Rectal smooth muscle tissue (tissue), 1 donor: ENCODE data around the gene USF3.

Source experiments
- H3K27ac ChIP-seq: one replicate; pipeline ENCODE4 v1.7.0; 2013; ENCODE audit warnings: low read depth, low read length, inconsistent platforms
- H3K27me3 ChIP-seq: one replicate; pipeline ENCODE4 v1.7.0; 2013; ENCODE audit warnings: low read length; ENCODE audit not compliant: control insufficient read depth, insufficient read depth
- H3K36me3 ChIP-seq: one replicate; pipeline ENCODE4 v1.7.0; 2013; ENCODE audit warnings: low read length; ENCODE audit not compliant: control insufficient read depth, insufficient read depth
- H3K4me1 ChIP-seq: one replicate; pipeline ENCODE4 v1.7.0; 2013; ENCODE audit warnings: low read length; ENCODE audit not compliant: control insufficient read depth, insufficient read depth
- H3K4me3 ChIP-seq: one replicate; pipeline ENCODE4 v1.7.0; 2013; ENCODE audit warnings: low read length
- H3K9ac ChIP-seq: one replicate; pipeline ENCODE4 v1.7.0; 2013; ENCODE audit warnings: low read length

USF3 gene

DNA sequence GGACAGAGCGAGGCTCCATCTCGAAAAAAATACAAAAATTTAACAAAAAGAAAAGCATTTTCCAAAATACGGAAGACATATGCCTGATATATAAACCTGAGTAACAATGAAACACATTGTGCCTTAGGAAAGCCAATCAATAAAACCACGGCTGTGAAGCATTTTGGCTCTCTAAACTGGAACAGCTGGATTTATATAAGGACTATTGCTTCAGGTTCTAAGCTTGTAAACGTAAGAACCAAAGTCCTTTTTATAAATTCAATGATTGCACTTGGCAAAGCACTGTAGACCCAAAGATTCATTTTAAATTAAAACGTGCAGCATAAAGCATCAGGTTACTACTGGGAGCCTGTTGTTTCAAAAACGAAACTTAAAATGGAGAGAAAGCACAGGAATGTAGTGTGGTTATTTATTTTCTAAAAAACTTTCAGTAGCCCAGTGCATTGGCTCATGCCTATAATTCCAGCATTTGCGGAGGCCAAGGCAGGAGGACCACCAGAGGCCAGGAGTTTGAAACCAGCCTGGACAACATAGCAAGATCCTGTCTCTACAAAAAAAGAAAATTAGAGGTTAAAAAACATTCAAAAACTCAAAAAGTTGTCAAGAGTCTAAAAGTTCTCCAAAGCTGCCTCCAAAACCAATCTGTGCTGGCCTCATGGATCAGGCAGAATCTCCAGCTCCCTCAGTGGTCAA, 61.5 kb downstream of the USF3 start:
- H3K4me3 ChIP-seq: no peak overlapping the region
- no peaks in the 10 kb centered on the region for H3K4me1 ChIP-seq
- no peaks in the 10 kb centered on the region for H3K27me3 ChIP-seq
- no peak overlapping the region for H3K9ac ChIP-seq
- no peaks in the 10 kb centered on the region for H3K36me3 ChIP-seq
- H3K27ac ChIP-seq: no peak overlapping the region

DNA sequence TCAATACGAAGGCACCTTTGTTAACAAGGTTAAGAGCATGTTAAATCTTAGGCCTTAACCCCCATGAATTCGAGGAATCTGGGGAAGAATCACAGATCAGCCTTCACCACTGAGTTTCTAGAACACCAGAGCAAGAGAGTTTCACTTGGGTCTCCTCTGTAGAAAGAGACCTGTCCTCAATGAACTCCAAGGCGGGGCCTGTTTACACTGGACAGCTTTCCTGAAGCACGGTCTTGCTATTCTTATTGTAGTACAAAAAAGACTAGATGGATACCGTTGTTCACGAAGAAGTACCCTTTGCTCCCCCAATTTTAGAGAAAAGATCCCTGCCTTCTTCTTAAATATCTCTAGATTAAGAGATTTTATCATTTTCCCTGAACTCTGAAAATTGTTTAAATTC, 64.9 kb downstream of the USF3 start:
- Histone ChIP-seq H3K4me1 (peaks cover 3% of the 10 kb centered on the region), H3K27ac (no peak overlapping the region), H3K27me3 (no peaks in the 10 kb centered on the region), H3K36me3 (no peaks in the 10 kb centered on the region), H3K4me3 (no peak overlapping the region), H3K9ac (no peak overlapping the region)

DNA sequence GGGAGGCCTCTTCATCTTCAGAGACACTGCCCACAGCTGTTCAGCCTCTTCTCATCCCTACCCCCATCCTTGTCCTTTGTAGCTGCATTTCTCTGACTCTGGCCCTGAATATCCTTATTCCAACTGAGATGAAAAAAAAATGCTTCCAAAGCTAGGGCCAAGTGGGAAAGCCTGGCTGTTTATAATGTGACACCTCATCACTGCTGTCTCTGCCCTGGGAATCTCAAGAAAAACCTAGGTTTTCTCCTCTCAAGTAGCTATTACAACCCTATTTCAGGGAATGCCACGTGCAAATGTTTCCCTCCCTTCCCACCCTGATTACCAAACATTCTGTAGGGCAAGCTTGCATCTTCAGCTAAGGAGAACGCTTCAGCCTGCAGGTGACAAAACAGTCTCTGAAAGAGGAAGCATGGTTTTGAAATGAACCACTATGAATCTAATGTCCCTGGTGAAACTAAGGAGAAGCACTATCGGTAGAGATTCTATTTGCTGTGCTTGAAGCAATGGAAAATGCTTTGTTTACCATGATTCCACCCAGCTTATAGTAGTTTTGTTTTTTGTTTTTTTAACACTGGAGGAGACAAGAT, 65.4 kb downstream of the USF3 start:
- no peaks in the 10 kb centered on the region for H3K36me3 ChIP-seq
- H3K9ac ChIP-seq: no peak overlapping the region
- H3K4me3 ChIP-seq: no peak overlapping the region
- H3K27ac ChIP-seq: peak overlapping the region; percentile 67
- peaks cover 3% of the 10 kb centered on the region for H3K4me1 ChIP-seq
- H3K27me3 ChIP-seq: no peaks in the 10 kb centered on the region

DNA sequence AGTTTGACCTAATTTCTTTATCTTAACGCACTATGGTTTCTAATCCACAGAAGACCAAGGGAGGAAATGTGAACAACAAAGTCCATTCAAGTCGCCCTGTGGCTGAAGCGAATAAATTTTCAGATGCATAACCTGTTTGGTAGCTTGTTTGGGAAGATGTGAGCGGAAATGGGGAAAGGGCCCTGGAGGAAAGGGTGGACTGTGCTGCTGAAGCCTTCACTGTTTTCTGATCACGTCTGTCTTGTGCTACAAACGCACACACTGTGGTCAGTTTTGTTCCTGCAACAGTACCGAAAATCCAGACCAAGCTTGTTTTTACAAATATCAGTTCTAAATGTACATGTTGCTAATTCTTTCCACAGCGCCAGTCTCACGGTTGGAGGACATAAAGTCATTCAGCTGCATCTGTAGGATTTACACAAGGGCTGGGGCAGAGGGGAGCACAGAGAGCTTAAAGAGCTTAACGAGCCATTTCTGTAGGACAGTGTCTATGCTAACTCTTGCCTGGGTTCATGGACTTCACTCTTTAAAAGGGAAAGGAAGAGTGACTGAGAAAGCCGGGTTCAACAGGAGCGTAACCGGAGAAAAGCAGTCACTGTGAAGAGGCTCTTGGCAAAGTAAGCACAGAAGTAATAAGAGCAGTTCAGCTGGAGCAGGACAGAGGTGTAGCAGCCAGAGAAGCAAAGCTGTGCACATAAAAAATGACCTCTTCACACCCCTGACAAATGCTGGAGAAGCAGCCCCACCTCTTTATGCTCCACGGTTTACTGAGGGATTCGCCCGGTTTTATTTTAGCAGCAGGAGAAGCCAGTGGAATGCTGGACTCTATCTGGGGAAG, 66.6 kb downstream of the USF3 start:
- peak overlapping the region; percentile 67 for H3K27ac ChIP-seq
- no peaks in the 10 kb centered on the region for H3K27me3 ChIP-seq
- H3K9ac ChIP-seq: no peak overlapping the region
- H3K36me3 ChIP-seq: no peaks in the 10 kb centered on the region
- peaks cover 3% of the 10 kb centered on the region for H3K4me1 ChIP-seq
- H3K4me3 ChIP-seq: peak overlapping the region; percentile 3

DNA sequence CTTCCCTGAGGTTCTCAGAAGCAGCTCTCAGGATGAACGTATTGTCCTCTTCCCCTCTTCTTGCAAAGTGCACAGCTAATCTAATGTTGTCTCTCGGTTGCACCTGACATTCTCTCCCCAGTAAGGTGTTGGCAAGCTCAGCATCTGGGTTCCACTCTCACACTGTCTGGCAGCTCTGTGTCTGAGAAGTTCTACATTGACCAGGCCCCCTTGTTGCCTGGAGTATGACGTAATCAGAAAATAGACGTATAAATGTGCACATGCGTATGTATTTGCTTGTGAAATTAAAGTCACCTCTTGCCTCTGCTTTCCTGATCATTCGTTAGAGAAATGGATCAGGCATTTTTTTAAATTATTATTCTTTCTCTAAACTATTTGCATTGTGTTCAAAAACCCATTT, 67.7 kb downstream of the USF3 start:
- Histone ChIP-seq H3K36me3 (no peaks in the 10 kb centered on the region), H3K4me3 (no peak overlapping the region), H3K27ac (no peak overlapping the region), H3K9ac (no peak overlapping the region), H3K27me3 (no peaks in the 10 kb centered on the region), H3K4me1 (peaks cover 3% of the 10 kb centered on the region)

DNA sequence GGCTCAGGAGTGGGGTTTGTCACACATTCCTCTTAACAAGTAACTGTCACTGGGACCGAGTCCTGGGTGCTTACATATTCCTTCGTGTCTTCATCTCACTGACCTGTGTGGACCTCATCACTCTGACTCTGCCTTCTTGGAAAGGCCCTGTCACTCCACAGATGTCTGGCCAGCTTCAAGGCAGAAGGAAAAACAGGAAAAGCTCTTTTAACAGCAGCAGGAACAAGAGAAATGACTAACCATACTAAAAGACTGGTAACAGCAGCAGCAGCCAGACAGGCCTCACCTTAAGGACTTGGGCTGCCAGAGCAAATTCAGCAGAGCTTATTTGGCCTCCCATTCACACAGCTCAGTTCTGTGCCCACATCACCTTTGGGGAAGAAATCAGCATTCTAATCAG, 68.1 kb downstream of the USF3 start:
- no peak overlapping the region for H3K9ac ChIP-seq
- H3K4me3 ChIP-seq: no peak overlapping the region
- no peaks in the 10 kb centered on the region for H3K36me3 ChIP-seq
- no peaks in the 10 kb centered on the region for H3K27me3 ChIP-seq
- no peak overlapping the region for H3K27ac ChIP-seq
- peaks cover 3% of the 10 kb centered on the region for H3K4me1 ChIP-seq

DNA sequence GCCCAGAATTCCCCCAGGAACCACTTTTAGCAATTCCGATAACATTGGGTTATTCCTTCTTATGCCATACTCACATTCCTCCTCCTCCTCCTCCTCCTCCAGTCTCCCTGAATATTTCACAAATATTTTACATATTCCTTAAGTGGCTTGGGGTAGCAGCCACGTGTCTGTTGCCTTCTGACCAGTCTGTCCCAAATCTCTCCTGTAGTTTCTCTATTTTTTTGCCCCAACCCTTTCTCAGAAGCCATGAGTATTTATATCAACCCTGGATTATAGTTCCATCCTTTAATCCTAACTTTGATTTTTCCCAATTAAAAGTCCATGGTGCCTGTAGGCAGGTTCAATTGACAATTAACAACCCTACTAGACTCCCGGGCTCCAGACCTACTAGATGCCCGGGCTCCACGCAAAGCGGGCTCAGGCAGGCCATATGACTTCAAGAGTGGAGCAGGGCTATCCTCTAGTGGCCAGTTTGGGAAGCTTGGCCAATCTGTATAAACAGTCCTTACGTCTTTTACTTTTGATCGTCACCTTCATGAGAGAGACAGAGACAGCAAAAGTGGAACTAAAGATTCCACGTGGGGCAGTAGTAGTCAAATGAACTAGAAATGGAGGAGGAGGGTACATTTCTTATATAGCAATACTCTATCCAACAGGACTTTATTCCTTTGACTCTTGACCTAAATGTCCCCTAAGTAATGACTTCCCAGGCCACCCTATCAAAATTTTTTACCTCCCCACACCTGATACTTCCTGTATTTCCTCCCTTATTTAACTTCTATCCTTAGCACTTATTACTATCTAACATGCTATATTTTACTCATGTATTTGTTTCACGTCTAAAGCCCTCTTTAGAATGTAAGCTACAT, 69.7 kb downstream of the USF3 start:
- no peak overlapping the region for H3K4me3 ChIP-seq
- H3K27ac ChIP-seq: no peak overlapping the region
- peaks cover 3% of the 10 kb centered on the region for H3K4me1 ChIP-seq
- H3K27me3 ChIP-seq: no peaks in the 10 kb centered on the region
- H3K36me3 ChIP-seq: no peaks in the 10 kb centered on the region
- H3K9ac ChIP-seq: no peak overlapping the region

DNA sequence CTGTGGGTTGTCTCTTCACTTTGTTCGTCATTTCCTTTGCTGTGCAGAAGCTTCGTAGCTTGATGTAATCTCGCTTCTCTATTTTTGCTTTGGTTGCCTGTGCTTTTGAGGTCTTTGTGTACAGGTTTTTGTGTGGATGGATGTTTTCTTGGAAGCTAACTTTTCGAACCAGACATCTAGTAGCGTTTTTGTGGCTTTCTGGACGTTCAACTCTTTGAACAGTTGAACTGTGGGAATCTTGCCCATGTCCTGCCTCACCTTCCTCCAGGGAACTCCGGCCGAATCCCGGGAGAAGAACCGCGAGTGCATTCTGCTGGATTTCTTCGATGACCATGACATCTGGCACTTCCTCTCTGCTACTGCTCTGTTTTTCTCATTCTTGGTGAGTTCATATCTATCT, 70.6 kb downstream of the USF3 start:
- no peaks in the 10 kb centered on the region for H3K27me3 ChIP-seq
- H3K36me3 ChIP-seq: no peaks in the 10 kb centered on the region
- peaks cover 3% of the 10 kb centered on the region for H3K4me1 ChIP-seq
- no peak overlapping the region for H3K27ac ChIP-seq
- H3K9ac ChIP-seq: no peak overlapping the region
- H3K4me3 ChIP-seq: no peak overlapping the region

DNA sequence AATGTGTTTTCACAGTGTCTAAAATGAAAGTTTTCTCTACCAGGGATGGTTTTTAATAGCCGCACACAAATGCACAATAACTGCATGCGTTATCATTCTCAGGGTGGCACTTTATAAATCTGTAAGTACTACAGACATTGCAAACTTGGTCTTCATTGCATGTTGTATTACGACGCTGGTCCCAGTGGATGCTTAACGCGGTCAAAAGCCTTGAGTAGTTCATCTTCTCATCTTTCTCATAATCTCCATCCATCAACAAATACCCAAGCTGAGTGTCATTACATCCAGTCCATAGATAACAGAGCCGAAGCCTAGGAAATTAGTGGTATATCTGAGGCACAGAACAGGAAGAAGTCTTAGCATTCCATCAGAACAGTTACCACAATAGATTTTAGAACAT, 72.6 kb downstream of the USF3 start:
- H3K27ac ChIP-seq: no peak overlapping the region

DNA sequence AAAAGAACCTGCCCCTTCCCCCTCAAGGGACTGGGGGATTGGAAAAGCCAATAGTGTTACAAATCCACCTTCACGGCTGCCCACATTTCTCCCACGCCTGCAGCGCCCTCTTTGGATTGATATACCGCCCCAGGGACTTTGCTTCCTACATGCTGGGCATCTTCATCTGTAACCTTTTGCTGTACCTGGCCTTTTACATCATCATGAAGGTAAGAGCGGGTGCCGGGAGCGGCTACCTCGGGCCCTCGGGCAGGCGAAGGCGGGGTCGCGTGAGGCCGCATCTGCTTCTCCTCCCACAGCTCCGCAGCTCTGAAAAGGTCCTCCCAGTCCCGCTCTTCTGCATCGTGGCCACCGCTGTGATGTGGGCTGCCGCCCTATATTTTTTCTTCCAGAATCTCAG, 73.1 kb downstream of the USF3 start:
- no peak overlapping the region for H3K27ac ChIP-seq
- H3K4me3 ChIP-seq: peak overlapping the region; percentile 1
- H3K9ac ChIP-seq: no peak overlapping the region
- peaks cover 1% of the 10 kb centered on the region for H3K4me1 ChIP-seq
- no peaks in the 10 kb centered on the region for H3K36me3 ChIP-seq
- H3K27me3 ChIP-seq: no peaks in the 10 kb centered on the region

More for the DNA sequence above, 72.6 kb downstream of the USF3 start:
- Histone ChIP-seq H3K4me3 (no peak overlapping the region), H3K4me1 (peaks cover 3% of the 10 kb centered on the region), H3K27me3 (no peaks in the 10 kb centered on the region), H3K36me3 (no peaks in the 10 kb centered on the region), H3K9ac (no peak overlapping the region)

DNA sequence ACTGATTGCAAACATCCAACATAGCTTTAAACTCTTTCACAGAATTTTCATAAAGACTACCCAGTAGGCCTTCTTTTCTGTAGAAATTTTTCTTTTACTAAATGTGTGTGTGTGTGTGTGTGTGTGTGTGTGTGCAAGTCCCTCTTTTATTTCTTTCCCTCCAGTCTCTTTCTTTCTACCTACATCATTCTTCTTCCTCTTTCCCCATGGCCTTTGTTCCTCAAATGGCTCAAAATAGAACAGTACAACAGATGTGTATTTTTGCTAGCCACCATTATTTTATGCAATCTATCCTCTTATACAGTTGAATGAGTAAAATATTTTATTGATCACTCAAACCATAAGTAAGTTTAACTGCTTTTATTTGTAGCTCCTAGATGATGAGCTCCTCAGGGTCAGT, 76.4 kb downstream of the USF3 start:
- H3K4me3 ChIP-seq: no peak overlapping the region
- no peaks in the 10 kb centered on the region for H3K4me1 ChIP-seq

DNA sequence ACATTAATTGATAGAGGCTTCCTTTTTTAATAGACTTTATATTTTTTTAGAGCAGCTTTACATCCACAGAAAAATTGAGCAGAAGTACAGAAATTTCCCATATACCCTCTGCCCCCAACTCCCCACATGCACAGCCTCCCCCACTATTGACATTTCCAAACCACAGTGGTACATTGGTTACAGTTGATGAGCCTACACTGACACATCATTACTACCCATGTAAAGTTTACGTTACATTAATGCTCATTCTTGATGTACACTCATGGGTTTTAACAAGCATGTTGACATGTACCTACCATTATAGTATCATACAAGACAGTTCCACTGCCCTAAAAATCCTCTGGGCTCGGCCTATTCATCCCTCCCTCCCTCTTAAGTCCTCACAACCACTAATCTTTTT, 78.7 kb downstream of the USF3 start:
- Histone ChIP-seq H3K36me3 (no peaks in the 10 kb centered on the region), H3K4me3 (no peak overlapping the region), H3K4me1 (no peaks in the 10 kb centered on the region), H3K9ac (no peak overlapping the region), H3K27ac (no peak overlapping the region), H3K27me3 (no peaks in the 10 kb centered on the region)

More for the DNA sequence above, 76.4 kb downstream of the USF3 start:
- no peaks in the 10 kb centered on the region for H3K36me3 ChIP-seq
- no peak overlapping the region for H3K27ac ChIP-seq
- no peaks in the 10 kb centered on the region for H3K27me3 ChIP-seq
- no peak overlapping the region for H3K9ac ChIP-seq
